Stimulated activated CD4-positive, alpha-beta T cell treated with anti-CD3 and anti-CD28 coated beads, Interleukin-2, amount 100 ng/mL, for 4 hours (primary cell): ENCODE measurements around the gene OBP2A.

ENCODE experiments used
- DNase-seq: peaks from one replicate; pipeline ENCODE4 v3.0.0-alpha.2; 2020; ENCODE audit warnings: low read depth

Gene OBP2A

GRCh38 chr9:135579356-135579755 lies 33.4 kb downstream of the OBP2A start:
- no peak for DNase-seq

- DNase-seq, result no peak
Measured at GRCh38 chr9:135579889-135580660, 34.1 kb downstream of the OBP2A start.

- no peak for DNase-seq
Measured at GRCh38 chr9:135580664-135581380, 34.9 kb downstream of the OBP2A start.

GRCh38 chr9:135581636-135582426 lies 35.9 kb downstream of the OBP2A start:
- no peak for DNase-seq

- no peak for DNase-seq
Measured at GRCh38 chr9:135582541-135582940, 36.6 kb downstream of the OBP2A start.

GRCh38 chr9:135582966-135583687 lies 37.2 kb downstream of the OBP2A start:
- DNase-seq, result no peak

- DNase-seq, result no peak
Measured at GRCh38 chr9:135583688-135584011, 37.7 kb downstream of the OBP2A start.

GRCh38 chr9:135584371-135584770 lies 38.4 kb downstream of the OBP2A start:
- no peak for DNase-seq

GRCh38 chr9:135584934-135585333 lies 39.0 kb downstream of the OBP2A start:
- DNase-seq, result no peak

GRCh38 chr9:135586601-135587109 lies 40.7 kb downstream of the OBP2A start:
- no peak for DNase-seq

GRCh38 chr9:135587658-135588057 lies 41.7 kb downstream of the OBP2A start:
- no peak for DNase-seq

- DNase-seq, result no peak
Measured at GRCh38 chr9:135588371-135588770, 42.4 kb downstream of the OBP2A start.

GRCh38 chr9:135588886-135589595 lies 43.1 kb downstream of the OBP2A start:
- no peak for DNase-seq

- DNase-seq, result no peak
Measured at GRCh38 chr9:135589596-135590485, 43.9 kb downstream of the OBP2A start.

GRCh38 chr9:135590486-135591079 lies 44.7 kb downstream of the OBP2A start:
- no peak for DNase-seq

- DNase-seq, result no peak
Measured at GRCh38 chr9:135591506-135592330, 45.8 kb downstream of the OBP2A start.

- no peak for DNase-seq
Measured at GRCh38 chr9:135592331-135592590, 46.3 kb downstream of the OBP2A start.

- no peak for DNase-seq
Measured at GRCh38 chr9:135592625-135593024, 46.7 kb downstream of the OBP2A start.

GRCh38 chr9:135596211-135596610 lies 50.3 kb downstream of the OBP2A start:
- DNase-seq, result no peak
